Activated naive CD4-positive, alpha-beta T cell treated with Interleukin-2 at 50 U/mL for 16 hours (primary cell): ENCODE data around the gene KCNT1.

Experiments
- DNase-seq: peaks from one replicate; pipeline ENCODE4 v3.0.0-alpha.2; 2020

The KCNT1 gene

GRCh38 chr9:135769489-135770202, 67.7 kb downstream of the KCNT1 start:
- DNase-seq, result no peak

- no peak for DNase-seq
Observed at GRCh38 chr9:135770203-135770535, 68.2 kb downstream of the KCNT1 start.

GRCh38 chr9:135770771-135771170, 68.8 kb downstream of the KCNT1 start:
- DNase-seq, result no peak

- DNase-seq, result no peak
Observed at GRCh38 chr9:135771401-135772051, 69.5 kb downstream of the KCNT1 start.

- DNase-seq, result no peak
Observed at GRCh38 chr9:135772056-135772646, 70.2 kb downstream of the KCNT1 start.

- no peak for DNase-seq
Observed at GRCh38 chr9:135772702-135773493, 70.9 kb downstream of the KCNT1 start.

GRCh38 chr9:135773530-135774238, 71.7 kb downstream of the KCNT1 start:
- DNase-seq, result no peak

GRCh38 chr9:135774239-135774747, 72.3 kb downstream of the KCNT1 start:
- DNase-seq, result no peak

GRCh38 chr9:135774794-135775525, 73.0 kb downstream of the KCNT1 start:
- DNase-seq, result no peak

- DNase-seq, result no peak
Observed at GRCh38 chr9:135775911-135776310, 73.9 kb downstream of the KCNT1 start.

GRCh38 chr9:135776893-135777622, 75.1 kb downstream of the KCNT1 start:
- DNase-seq, result no peak

- DNase-seq, result no peak
Observed at GRCh38 chr9:135777623-135778177, 75.7 kb downstream of the KCNT1 start.

- DNase-seq, result no peak
Observed at GRCh38 chr9:135778421-135778820, 76.4 kb downstream of the KCNT1 start.

- DNase-seq, result no peak
Observed at GRCh38 chr9:135779571-135779970, 77.6 kb downstream of the KCNT1 start.

- DNase-seq, result no peak
Observed at GRCh38 chr9:135780086-135780485, 78.1 kb downstream of the KCNT1 start.

- DNase-seq, result no peak
Observed at GRCh38 chr9:135780626-135781025, 78.6 kb downstream of the KCNT1 start.

GRCh38 chr9:135782946-135783345, 81.0 kb downstream of the KCNT1 start:
- no peak for DNase-seq

GRCh38 chr9:135783540-135784245, 81.7 kb downstream of the KCNT1 start:
- DNase-seq, result no peak

- DNase-seq, result no peak
Observed at GRCh38 chr9:135785013-135785575, 83.1 kb downstream of the KCNT1 start.

GRCh38 chr9:135786146-135786690, 84.2 kb downstream of the KCNT1 start:
- DNase-seq, result no peak
